ENCODE results near the gene DNM2.
"Not testable (repeated sequence)": the region's sequence is repeated elsewhere in the genome, so short reads cannot be mapped to it uniquely, and the experiment has no call there.

The DNM2 gene

DNA sequence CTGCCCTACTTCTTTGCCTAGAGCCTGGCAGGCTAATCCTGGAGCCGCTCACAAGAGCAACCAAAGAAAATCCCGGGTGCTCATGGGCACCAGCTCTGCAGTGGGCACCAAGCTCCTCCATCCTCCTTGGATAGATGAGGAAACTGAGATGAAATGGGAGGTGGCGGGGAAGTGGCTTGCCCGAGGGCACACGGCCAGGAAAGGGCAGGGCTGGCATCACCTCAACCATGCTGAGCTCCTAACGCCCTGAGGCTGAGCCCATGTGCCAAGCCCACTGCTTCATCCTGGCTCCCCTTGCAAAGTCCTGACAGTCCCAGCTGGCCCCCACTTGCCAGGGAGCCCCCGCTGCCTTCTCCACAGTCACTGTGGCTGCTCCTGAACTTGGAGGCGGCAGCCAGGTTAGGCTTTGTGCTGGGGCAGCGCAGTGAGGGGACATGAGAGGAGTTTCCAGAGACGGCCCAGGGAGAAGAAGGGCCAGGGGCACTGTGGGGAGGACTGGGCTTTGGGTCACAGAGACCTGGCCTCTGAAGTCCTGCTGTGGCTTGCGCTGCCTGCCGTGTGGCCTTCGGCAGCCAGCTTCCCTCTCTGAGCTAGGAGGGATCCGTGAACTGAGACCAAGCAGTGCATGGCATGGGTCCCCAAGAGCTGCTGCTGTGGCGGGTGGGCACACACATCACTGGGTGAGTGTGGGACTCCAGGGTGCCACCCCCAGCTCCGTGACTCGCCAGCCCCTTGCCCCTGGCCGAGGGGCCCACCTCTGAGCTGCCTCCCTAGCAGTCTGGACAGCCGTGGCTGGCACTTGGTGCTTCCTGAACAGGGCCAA is 100.6 kb downstream of the DNM2 start:
- DNase-seq, result no peak

DNA sequence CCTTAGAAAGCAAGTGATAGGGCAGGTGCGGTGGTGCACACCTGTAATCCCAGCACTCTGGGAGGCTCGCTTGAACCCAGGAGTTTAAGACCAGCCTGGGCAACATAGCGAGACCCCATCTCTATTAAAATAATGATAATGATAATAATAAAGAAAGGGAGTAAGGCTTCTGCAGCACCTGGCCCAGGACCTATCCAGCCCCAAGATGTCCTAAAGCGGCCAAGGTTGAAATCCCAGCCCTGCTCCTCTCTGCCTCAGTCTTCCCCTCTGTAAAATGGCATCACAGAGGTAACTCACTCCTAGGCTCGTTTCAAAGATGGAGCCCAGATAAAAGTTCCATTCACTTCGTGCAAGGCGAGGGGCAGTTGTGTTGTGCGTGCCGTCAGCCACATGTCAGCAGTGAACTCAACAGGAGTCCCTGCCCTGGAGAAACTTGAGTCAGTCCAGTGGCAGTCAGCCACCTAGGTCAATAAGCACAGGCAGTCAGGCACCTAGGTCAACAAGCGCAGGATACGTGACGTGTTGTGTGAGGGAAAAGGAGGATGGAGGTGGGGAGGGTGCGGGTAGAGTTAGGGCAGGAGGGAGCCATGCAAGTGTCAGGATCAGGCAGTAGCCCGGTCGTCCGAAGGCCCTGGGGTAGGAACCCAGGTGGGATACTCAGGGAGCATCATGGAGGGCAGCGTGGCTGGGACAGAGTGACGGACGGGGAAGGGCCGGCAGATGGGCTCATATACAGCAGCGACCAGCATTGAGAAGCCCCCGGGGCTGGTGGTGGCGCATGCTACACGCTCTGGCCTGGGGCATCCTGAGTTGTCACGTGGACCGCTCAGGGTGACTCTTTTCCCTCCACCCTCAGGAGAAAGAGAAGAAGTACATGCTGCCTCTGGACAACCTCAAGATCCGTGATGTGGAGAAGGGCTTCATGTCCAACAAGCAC is 101.5 kb downstream of the DNM2 start:
- no peak for DNase-seq

DNA sequence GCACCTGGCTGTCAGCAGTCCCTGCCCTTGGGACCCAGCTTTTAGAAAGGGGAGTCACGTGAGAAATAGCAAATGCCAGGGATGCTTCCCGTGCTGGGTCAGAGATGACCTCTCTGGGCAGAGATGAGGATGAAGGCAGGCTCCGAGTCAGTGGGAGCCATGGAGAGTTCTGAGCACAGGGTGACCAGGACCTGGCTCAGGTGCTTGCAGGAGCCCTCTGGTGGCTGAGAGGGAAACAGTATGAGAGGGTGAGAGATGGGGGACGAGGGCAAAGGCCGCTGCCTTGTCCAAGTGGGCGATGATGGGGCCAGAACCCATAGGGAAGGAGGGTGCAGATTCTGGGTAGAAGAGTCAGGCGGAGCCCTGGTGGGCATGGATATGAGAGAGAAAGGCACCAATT is 102.3 kb downstream of the DNM2 start:
- no peak for DNase-seq

DNA sequence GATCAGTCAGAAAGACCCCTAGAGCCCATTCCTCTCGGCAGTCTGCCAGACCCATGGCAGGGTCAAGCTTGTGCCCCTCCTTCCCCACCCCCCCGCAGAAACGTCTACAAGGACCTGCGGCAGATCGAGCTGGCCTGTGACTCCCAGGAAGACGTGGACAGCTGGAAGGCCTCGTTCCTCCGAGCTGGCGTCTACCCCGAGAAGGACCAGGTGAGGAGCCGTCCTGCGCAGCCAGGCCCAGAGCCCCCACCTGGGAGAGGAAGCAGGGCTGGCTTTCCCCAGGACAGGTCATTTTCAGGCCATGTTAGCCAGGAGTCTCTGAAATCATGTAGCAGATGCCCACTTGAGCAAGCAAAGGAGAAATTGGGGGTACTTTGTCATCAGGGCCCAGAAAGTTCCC is 105.8 kb downstream of the DNM2 start:
- no peak for DNase-seq

DNA sequence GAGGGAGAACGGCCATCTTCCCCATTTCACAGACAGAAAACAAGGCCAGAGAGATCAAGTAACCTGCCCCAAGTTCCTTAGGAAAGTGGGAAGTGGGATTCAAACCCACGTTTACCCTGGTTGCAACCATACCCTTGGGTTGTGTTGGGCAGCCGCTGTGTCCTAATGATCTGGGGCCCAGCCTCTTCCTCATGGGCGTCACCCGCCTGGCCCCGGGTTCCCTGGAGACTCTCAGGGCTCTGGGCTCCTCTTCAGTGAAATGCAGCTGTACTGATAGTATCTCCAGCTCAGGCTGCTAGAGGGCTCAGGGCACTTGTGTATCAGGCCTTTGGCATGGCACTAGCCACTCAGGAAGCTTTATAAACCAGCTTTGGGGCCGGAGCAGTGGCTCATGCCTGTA is 108.4 kb downstream of the DNM2 start:
- no peak for DNase-seq

DNA sequence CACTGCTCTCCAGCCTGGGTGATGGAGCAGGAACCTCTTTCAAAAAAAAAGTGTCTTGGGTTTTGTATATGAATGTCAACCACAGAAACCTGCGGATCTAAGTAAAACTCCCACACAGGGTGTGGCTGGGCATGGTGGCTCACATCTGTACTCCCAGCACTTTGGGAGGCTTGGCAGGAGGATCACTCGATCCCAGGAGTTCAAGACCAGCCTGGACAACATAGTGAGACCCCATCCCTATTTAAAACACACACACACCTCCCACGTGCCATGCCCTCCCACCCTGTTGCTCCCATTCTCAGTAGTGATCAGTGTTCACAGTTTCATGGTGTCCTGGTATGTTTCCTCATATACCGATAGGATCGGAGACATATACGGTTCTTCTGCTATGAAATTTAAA is 109.0 kb downstream of the DNM2 start:
- no peak for DNase-seq

DNA sequence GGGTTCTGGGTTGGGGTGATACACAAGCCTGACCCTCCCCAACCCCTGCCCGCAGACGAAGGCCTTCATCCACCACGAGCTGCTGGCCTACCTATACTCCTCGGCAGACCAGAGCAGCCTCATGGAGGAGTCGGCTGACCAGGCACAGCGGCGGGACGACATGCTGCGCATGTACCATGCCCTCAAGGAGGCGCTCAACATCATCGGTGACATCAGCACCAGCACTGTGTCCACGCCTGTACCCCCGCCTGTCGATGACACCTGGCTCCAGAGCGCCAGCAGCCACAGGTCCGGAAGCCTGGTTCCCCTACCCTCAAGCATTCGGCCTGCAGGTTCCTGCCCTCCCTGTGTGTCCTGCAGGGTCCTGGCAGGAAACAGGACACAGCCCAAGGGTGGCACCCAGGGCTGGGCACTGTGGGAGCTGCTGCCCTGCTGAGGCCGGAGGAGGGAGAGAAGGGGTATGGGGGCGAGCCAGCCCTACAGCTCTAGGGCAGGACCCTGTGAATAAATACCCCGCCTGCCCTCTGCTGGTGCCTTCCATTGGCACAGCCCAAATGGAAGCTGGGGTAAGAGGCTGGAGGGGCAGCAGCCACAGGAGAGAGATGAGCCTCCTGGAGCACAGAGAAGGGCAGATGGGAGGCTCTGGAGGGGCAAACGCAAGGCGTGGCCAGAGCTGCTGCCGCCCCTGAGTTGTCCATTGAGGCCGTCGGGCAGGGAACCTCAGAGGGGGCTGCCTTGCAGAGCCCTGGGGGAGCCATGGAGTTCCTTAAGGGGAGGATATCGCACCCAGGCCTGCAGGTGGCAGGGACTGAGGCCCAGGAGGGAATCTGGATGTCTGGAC is 111.3 kb downstream of the DNM2 start:
- no peak for DNase-seq

DNA sequence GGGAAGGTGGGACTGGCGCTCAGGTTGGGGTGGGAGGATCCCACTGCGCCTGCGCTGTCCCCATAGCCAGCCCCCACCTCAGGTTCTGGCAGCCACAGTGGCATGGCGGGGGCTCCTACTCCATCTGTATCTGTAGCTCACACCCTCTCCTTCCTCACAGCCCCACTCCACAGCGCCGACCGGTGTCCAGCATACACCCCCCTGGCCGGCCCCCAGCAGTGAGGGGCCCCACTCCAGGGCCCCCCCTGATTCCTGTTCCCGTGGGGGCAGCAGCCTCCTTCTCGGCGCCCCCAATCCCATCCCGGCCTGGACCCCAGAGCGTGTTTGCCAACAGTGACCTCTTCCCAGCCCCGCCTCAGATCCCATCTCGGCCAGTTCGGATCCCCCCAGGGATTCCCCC is 112.1 kb downstream of the DNM2 start:
- no peak for DNase-seq

DNA sequence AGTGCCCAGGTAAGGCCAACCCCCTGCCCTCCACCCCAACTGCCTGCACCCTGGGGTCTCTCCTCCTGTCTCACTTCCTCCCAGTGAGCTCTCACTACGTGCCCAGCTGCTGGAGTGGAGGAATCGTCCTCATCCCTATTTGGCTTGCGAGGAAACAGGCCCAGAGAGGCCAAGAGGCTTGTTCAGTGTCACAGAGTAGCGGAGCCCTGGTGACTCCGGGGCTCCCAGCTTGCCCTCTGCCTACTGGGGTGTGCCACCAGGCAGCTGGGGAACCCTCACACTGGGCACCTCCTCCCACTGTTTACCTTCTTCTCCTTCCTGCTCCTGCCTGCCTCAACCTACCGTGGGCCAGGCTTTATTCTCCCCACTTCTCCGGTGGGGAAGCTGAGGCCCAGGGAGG is 112.5 kb downstream of the DNM2 start:
- DNase-seq, result no peak

DNA sequence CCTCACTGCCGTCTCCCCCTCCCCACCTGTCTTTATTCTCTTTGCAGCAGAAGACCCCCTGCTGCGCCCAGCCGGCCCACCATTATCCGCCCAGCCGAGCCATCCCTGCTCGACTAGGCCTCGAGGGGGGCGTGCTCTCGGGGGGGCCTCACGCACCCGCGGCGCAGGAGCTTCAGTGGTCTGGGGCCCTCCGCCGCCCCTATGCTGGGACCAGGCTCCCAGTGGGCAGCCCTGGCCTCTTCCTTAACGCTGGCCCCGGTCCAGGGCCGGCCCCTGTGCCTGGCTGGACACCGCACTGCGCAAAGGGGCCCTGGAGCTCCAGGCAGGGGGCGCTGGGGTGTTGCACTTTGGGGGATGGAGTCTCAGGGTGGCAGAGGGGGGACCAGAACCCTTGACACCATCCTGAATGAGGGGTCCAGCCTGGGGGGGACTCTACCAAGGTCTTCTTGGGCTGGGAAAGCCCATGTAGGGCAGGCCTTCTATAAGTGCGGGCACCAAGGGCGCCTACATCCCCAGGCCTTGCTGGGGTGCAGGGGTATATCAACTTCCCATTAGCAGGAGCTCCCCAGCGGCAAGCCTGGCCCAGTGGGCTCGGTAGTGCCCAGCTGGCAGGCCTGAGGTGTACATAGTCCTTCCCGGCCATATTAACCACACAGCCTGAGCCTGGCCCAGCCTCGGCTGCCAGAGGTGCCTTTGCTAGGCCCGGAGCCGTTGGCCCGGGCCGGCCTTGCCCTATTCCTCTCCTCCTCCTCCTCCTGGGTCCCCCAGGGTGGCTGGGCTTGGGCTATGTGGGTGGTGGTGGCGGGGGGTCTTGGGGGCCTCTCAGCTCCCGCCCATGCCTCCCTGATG is 113.3 kb downstream of the DNM2 start:
- DNase-seq, result no peak

DNA sequence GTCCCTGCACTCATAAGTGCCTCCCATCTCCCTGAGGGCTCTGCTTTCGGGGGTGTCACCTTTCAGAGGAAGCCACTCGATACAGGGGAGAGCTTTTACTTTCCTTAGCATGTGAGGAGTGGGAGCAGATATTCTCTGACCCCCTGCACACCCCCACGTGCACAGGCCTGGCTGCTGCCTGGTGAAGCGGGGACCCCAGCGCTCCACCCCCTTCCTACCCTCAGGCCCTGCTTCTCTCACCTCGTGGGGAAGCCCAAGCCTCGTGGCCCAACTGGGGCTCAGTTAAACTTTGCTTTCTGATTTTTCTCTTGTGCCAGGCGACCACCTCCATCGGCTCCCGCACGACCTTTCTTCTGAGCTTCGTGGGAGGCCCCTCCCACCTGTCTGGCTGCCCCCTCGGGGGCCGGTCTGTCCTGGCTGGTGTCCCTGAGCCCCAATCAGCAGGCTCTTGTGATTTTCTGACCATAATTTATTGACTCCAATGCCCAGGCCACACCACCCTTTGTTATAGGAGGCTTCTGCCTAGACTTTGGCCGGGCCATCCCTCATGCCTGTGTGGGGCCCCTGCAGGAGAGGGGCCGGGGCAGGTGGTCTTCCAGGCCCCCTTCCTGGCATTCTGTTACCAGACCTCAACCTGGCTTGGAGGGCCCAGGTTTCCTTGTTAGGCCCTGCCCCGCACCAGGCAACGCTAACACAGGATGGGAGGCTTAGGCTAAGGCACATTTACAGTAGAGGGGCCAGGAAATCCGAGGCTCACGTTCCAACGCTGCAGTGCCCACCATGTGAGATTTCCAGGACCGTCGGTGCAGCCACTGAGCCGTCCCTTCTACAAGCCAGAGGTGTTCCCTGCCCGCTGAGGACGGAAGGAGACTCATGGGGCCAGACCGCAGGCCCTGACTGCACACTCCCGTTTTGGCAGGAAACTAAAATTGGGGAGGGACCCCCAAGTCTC is 114.4 kb downstream of the DNM2 start:
- no peak for DNase-seq

DNA sequence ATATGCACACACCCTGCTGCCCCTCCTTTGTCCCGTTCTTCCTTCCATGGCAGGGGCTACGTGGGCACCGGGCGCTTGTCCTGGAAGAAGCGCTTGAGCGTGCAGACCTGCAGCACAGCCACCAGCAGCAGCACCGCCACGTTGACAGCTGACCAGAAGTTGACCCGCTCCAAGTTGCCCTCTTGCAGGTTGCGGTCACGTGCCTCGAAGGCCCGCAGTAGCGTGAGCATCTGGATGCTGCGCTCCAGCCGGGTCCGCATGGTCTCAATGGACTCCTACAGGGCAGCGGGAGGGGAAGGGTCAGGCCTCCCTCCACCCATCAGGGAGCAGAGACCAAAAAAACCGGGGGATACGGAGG is 115.0 kb downstream of the DNM2 start:
- DNase-seq, result no peak

DNA sequence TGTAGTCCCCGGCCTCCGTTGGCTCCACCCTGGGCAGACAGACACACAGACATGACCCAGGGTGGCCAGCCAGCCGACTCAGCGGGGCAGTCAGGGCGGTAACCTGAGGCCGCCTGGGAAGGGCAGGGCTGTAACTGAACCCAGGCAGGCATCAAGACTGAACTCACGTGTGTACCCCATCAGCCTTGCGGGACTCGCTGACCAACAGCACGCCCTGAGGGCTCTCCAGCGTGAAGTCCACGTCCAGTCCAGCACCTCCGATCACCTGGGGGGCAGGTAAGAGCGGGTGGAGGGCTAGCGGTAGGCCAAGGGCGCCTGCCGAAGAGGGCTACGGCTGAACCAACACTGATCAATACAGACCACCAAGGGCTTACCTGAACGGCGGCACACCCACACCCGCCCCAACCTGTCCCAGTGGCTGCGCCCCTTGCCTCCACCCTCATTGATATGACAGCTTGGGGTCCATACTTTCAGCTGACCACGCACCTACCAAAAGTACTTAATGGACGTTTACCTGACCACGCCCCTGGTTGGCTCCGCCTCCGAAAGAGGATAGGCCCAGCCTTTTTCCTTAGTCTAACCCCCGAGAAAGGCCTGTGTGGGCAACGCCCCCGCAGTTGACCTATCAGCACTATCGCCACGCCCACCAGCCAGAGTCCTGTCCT is 117.3 kb downstream of the DNM2 start:
- DNase-seq, result no peak

DNA sequence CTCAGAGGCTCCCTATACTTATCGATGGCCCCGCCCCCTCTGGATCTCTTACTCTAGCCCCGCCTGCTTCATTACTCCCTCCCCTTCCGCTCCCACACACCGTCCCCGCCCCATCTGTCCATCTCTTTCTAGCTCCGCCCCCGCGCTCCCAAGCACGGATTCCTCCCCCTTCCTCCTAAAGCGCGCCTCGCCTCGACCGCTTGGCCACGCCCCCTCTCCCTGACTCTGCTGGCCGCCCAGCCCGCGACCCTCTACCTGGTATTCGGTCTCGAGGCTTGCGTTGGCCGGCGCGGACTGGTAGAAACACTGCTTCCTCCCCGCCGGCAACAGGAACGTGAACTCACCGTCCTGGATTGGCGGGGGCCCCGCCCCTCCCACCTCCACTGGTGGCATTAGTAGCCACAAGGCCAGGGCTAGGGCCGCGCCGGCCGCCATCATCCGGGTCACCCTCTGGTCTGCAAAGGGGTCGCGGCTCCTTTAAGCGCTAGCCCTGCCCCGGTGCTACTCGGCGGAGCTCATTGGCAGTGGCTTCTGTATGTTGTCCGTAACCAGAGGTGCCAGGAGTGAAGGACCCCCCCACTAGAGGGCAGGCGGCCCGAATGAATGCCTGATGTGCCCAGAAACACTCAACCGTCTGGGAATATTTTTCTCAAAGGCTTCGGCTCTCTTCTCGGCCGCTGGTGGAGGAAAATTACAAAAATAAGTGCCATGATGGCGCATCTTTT is 118.0 kb downstream of the DNM2 start, which contains the start of gene TMED1:
Gene TMED1 (minus strand): TSS at position 459 of the 725 bp plus-strand sequence. CDS start 21 bp downstream, at position 438.
- peak; percentile 97 for DNase-seq

DNA sequence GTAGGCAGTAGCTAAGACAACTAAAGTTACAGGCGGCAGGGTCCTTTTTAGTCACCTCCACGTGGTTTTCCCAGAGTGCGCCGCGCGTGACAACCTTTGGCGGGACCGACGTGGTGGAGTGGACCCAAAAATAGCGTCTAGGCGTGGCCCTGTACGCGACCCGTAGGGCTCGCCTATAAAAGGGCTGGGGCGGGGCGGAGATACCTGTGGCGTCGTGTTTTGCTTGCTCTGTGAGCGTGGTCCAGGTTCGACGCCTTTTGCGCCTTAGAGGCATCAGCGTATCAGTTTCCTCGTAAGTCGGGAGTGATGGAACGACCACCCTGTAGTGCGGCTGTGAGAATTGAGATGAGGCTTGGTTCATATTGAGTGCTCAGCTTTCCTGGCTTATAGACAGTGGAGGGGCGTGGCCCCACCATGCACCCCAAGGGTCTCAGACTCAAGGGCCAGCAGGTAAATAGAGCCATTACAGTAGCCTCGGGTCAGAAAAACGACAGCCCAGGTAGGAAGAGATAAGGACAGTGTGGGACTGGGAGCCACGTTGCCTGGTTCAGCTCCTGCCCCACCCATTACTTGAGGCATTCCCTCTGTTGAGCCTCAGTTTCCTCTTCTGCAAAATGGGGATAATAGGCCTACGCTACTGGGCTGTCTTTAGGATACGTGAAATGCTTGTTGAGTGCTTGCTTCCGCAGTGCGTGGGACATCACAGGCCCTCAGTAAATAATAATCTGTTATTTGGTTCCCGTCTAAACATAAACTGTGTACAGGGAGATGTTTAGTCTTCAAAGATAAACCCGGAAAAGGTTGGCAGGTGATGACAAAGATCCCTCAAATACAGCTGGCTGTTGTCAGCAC is 118.8 kb downstream of the DNM2 start:
- peak in 1 of 2 donors; percentile 90 for DNase-seq

DNA sequence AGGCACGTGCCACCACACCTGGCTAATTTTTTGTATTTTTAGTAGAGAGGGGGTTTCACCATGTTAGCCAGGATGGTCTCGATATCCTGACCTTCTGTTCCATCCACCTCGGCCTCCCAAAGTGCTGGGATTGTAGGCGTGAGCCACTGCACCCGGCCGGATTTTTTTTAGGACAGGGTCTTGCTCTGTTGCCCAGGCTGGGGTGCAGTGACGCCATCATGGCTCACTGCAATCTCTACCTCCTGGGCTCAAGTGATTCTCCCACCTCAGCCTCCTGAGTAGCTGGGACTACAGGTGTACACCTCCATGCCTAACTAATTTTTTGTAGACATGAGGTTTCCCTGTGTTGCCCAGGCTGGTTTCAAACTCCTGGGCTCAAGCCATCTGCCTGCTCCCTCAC is 119.8 kb downstream of the DNM2 start:
- not testable (repeated sequence) for DNase-seq

DNA sequence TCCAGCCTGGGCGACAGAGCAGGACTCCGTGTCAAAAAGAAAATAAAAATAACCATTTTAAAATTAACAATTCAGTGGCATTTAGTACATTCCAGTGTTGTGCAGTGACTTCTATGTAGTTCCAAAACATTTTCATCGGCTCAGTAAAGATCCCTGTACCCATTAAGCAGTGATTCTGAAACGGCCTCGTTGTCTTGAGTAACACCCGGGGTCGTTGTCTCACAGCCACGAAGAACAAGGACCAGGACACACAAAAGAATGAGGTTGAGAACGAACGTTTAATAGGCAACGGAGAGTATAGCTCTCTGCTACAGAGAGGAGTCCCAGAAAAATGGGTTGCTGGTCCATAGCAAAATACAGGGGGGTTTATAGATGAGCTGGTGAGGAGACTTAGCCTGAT is 120.5 kb downstream of the DNM2 start:
- DNase-seq, result no peak
